ENCODE measurements around the gene PTPRN2.
"Not testable (repeated sequence)": the region's sequence is repeated elsewhere in the genome, so short reads cannot be mapped to it uniquely, and the experiment has no call there.

Gene PTPRN2

DNA sequence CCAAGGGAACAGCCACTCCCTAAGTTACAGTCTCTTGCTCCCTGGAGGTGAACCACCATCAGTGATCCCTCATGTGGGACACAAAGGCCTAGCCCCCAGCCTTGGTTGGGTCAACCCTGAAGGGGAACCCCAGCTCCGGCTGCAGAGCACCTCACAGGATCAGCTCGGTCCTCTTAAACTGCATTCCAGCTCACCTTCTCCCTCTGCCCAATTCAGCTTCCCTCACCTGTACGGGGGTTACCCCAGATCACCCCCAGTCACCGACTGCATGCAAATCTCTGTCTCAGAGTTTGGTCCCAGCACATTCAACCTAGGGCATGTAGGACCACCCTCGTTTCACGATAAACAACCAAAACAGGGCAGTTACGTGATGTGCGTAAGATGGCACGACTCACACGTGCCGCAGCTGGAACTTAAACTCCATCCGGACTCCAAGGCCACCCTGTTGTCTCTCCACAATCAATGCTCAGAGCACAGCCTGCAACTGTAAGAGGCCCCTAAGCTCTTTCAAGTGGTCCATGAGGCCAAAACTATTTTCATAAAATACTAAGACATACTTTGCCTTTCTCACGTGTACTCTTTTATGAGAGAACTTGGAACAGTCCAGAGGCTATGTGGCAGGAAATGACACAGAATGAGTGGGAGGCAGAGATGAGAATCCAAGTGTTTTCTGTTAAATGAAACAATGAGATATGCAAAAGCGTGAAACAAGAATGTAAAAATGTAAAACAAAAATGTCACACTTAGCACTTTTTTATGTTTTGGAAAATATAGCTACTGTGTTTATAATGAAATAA, 285.2 kb downstream of the PTPRN2 start:
- peak; percentile 4 for DNase-seq (ENCODE audit: low spot score)
- TF ChIP-seq, protein P1, sequence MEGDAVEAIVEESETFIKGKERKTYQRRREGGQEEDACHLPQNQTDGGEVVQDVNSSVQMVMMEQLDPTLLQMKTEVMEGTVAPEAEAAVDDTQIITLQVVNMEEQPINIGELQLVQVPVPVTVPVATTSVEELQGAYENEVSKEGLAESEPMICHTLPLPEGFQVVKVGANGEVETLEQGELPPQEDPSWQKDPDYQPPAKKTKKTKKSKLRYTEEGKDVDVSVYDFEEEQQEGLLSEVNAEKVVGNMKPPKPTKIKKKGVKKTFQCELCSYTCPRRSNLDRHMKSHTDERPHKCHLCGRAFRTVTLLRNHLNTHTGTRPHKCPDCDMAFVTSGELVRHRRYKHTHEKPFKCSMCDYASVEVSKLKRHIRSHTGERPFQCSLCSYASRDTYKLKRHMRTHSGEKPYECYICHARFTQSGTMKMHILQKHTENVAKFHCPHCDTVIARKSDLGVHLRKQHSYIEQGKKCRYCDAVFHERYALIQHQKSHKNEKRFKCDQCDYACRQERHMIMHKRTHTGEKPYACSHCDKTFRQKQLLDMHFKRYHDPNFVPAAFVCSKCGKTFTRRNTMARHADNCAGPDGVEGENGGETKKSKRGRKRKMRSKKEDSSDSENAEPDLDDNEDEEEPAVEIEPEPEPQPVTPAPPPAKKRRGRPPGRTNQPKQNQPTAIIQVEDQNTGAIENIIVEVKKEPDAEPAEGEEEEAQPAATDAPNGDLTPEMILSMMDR (IDR thresholded peaks at IDR 0.05; ENCODE audit: extremely low read depth, insufficient read depth, missing control alignments) = no peak
- in situ Hi-C loops (cut with MboI; ENCODE audit: low pct_unique_long_range_greater_than_20kb, low sequenced_read_pairs, unreplicated experiment) = no loop called here

DNA sequence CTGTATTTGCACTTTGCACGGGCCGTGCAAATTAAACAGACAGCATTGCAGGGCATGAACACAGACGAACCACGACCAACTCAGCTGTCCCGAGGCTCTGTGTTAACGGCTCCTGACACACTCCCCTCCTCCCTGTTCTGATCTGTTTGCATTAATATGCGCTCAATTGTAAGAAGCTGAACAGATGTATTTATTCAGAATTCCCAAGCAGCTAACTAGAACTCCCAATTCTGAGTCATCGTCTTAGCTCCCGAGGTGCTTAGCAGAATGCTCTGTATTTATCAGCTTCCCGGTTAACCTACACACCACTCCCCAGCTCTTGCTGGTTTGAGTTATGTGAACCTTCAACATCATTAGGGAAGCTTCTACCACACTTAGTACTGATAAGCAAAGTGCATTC, 286.4 kb downstream of the PTPRN2 start:
- peak; percentile 9 for DNase-seq (ENCODE audit: low spot score)
- TF ChIP-seq, protein P1 (IDR thresholded peaks at IDR 0.05; ENCODE audit: extremely low read depth, insufficient read depth, missing control alignments) = no peak
- in situ Hi-C loops (cut with MboI; ENCODE audit: low pct_unique_long_range_greater_than_20kb, low sequenced_read_pairs, unreplicated experiment) = no loop called here

DNA sequence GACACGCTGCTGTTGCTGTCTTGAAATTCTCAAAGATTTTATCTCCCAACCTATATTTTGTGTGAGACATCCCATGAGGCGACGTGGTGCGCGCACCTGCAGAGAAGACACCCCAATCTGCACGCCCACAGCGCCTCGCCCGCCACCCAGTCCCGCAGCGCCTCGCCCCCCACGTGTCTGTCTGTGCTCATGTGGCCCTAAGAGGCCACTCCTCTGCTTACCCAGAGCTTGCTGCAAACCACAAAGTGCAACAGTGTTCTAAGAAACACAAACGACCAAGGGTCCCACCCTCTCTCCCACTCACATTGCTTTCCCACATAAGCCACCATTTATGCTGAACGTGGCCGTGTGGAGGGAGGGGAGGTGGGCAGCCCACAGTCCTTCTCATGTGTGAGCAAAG, 287.2 kb downstream of the PTPRN2 start:
- DNase-seq (ENCODE audit: low spot score) = no peak
- TF ChIP-seq, protein P1 (IDR thresholded peaks at IDR 0.05; ENCODE audit: extremely low read depth, insufficient read depth, missing control alignments) = no peak
- in situ Hi-C loops (cut with MboI; ENCODE audit: low pct_unique_long_range_greater_than_20kb, low sequenced_read_pairs, unreplicated experiment) = no loop called here

DNA sequence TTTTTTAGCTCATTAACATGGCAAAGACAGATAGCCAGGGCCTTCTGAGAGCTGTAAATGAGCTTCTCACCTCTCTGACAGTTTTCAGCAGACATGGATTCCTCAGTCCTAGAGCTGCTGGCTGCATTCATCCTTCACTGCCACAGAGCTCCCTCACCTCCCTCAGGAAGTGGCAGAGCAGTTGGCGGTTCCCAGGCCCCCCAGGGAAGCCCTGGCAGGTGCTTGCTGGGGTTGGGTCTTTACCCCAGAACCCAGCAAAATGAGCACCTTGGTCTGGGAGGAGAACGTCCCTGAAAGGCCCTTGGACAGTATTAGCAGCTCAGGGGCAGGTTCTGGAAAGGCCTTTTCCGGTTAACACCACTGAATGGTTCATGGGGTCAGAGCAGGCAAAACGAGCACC, 288.0 kb downstream of the PTPRN2 start:
- TF ChIP-seq, protein P1 (IDR thresholded peaks at IDR 0.05; ENCODE audit: extremely low read depth, insufficient read depth, missing control alignments) = no peak
- DNase-seq (ENCODE audit: low spot score) = no peak
- in situ Hi-C loops (cut with MboI; ENCODE audit: low pct_unique_long_range_greater_than_20kb, low sequenced_read_pairs, unreplicated experiment) = no loop called here

DNA sequence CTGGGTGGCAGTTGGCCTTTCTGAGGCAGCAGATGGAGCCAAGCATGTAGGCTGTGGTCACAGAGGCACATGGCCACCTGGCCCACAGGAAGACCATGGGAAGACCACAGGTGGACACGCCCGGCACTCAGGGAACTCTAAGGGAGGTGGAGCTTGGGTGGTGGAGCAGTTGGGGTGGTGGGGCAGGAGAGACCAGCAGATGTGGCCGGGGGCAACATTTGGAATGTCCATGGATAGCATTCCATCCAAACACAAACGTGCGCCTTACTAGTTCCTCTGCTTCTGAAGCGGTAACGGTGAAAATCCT, 290.9 kb downstream of the PTPRN2 start:
- in situ Hi-C loops (cut with MboI; ENCODE audit: low pct_unique_long_range_greater_than_20kb, low sequenced_read_pairs, unreplicated experiment) = no loop called here
- TF ChIP-seq, protein P1 (IDR thresholded peaks at IDR 0.05; ENCODE audit: extremely low read depth, insufficient read depth, missing control alignments) = no peak
- DNase-seq (ENCODE audit: low spot score) = no peak

DNA sequence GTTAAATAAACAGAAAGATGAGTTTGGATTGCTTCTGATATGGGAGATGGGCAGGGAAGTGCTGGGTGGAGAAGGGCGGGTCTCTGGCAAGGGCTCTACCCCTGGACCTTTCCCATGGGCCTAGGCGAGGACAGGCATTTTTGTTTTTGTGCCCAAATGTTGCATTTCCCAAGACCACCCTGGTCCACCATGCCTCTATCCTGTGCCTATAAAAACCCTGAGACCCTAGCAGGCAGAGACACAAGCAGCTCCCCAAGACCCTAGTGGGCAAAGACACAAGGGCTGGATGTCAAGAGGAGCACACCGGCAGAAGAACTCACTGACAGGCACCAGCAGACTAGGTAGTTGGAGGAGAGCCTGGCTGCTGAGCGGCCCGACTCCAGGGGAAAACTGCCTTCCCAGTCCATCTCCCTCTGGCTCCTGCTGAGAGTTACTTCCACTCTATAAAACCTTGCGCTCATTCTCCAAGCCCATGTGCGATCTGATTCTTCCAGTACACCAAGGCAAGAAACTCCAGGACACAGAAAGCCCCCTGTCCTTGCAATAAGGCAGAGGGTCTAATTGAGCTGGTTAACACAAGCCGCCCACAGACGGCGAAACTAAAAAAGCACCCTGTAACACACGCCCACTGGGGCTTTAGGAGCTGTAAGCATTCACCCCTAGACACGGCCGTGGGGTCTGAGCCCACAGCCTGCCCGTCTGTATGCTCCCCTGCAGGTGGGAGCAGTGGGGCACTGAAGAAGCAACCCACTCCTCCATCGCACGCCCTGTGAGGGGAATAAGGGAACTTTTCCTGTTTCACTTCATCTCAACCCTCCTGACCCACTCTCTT, 291.4 kb downstream of the PTPRN2 start:
- DNase-seq (ENCODE audit: low spot score) = no peak
- TF ChIP-seq, protein P1 (IDR thresholded peaks at IDR 0.05; ENCODE audit: extremely low read depth, insufficient read depth, missing control alignments) = no peak
- in situ Hi-C loops (cut with MboI; ENCODE audit: low pct_unique_long_range_greater_than_20kb, low sequenced_read_pairs, unreplicated experiment) = no loop called here

DNA sequence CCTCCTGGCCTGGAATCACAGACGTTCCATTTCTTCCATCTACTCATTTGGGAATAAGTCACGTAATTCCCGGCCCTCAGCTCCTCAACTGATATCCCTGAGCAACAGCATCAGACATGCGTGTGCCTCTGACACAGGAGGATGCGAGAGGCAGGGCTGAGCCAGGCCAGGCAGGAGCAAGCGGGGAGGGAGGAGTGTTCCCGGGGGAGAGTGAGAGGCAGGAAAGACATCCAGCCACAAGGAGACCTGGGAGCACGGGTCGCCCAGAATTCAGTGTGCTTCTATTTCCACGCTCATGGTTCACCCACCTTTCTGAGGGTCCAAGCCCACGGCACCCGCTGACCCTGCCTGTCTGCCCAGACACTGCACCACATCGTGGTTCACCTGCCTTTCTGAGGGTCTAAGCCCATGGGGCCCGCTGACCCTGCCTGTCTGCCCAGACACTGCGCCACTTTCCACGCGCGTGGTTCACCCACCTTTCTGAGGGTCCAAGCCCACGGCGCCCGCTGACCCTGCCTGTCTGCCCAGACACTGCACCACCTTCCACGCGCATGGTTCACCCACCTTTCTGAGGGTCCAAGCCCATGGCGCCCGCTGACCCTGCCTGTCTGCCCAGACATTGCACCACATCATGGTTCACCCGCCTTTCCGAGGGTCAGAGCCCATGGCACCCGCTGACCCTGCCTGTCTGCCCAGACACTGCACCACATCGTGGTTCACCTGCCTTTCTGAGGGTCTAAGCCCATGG, 293.0 kb downstream of the PTPRN2 start:
- in situ Hi-C loops (cut with MboI; ENCODE audit: low pct_unique_long_range_greater_than_20kb, low sequenced_read_pairs, unreplicated experiment); DNase-seq (ENCODE audit: low spot score): not testable (repeated sequence)
